Sigmoid colon (tissue), 4 donors: ENCODE data around the gene SPTBN1.

Source experiments
- CTCF ChIP-seq, 4 experiments: fragments of 450-650 bp in 3 of 4; fragments of 200-600 bp in 1 of 4; IDR thresholded peaks; one replicate each; pipeline ENCODE4 v1.5.1; 2016 to 2019; ENCODE audit warnings: antibody characterized with exemption in 4 of 4, mild to moderate bottlenecking in 3 of 4, moderate library complexity in 2 of 4
- EP300 ChIP-seq, 4 donors: sonication (generic); formaldehyde crosslinking; IDR thresholded peaks; one replicate each; pipeline ENCODE4 v1.6.1; 2017; ENCODE audit warnings: antibody characterized with exemption in 4 of 4
- POLR2A ChIP-seq, 2 donors: fragments of 450-650 bp; IDR thresholded peaks; one replicate each; pipeline ENCODE4 v1.6.1; 2016; ENCODE audit warnings: antibody characterized with exemption in 2 of 2, mild to moderate bottlenecking in 2 of 2, moderate library complexity in 2 of 2

GRCh38 chr2:54589340-54590215 is 133.5 kb downstream of the SPTBN1 start:
- TF ChIP-seq CTCF (IDR thresholded peaks at IDR 0.05) (no peak), EP300 (IDR thresholded peaks at IDR 0.05) (no peak), POLR2A (IDR thresholded peaks at IDR 0.05) (no peak)
